IMR-90 (cell line): ENCODE measurements around the gene NOS2. TPM values are rescaled to one million over a fixed set of nuclear protein-coding genes. Genes with fewer than 3 reads are reported as not detected.

Source experiments
- ATAC-seq: fragments of 200-7000 bp; cut with Tn5 transposase; 2 replicates; pipeline ENCODE4 v1.9.1; 2020; ENCODE audit warnings: low read depth, mild to moderate bottlenecking, moderate library complexity
- BruUV-seq: library from RNA; stranded (reverse); fragments of 400-500 nt; replicated peaks from 2 replicates; lab custom pipeline; 2021; lab: Mats Ljungman, UMichigan
- CTCF ChIA-PET: fragments of 300-600 bp; formaldehyde crosslinking; extraction: SDS; loops from one replicate; lab custom pipeline; 2021; ENCODE audit warnings: antibody characterized with exemption; lab: Yijun Ruan, JAX
- POLR2A ChIA-PET: fragments of 300-600 bp; sonication (Branson Sonifier 250); formaldehyde crosslinking; loops from one replicate; lab custom pipeline; 2022; ENCODE audit warnings: antibody characterized with exemption; ENCODE audit not compliant: unreplicated experiment; lab: Charles Lee
- DNase-seq: peaks from one replicate; pipeline ENCODE4 v3.0.0; 2013
- H2AFZ ChIP-seq: replicated peaks from 2 replicates; pipeline ENCODE3; 2013; ENCODE audit warnings: low read length, mild to moderate bottlenecking; ENCODE audit not compliant: poor library complexity
- H2AK5ac ChIP-seq: 2 replicates; pipeline ENCODE4 v1.6.1; 2013; ENCODE audit warnings: low read depth, low read length, inconsistent platforms
- H2AK9ac ChIP-seq: replicated peaks from 2 replicates; pipeline ENCODE3; 2013; ENCODE audit warnings: mild to moderate bottlenecking, low read depth, low read length, moderate library complexity; ENCODE audit not compliant: poor library complexity
- H2BK120ac ChIP-seq: 2 replicates; pipeline ENCODE4 v1.6.1; 2013; ENCODE audit warnings: low read depth, low read length, inconsistent platforms
- H2BK15ac ChIP-seq: 3 replicates; pipeline ENCODE4 v1.6.1; 2013; ENCODE audit warnings: low read depth, low read length, inconsistent platforms
- H2BK20ac ChIP-seq: 2 replicates; pipeline ENCODE4 v1.6.1; 2013; ENCODE audit warnings: low read depth, mild to moderate bottlenecking, inconsistent platforms, low read length, moderate library complexity
- H2BK5ac ChIP-seq: 2 replicates; pipeline ENCODE4 v1.6.1; 2013; ENCODE audit warnings: mild to moderate bottlenecking, low read depth, low read length, inconsistent platforms; ENCODE audit not compliant: poor library complexity, severe bottlenecking
- H3K14ac ChIP-seq: replicated peaks from 2 replicates; pipeline ENCODE4 v1.6.1; 2013; ENCODE audit warnings: low read depth, low read length, inconsistent platforms
- H3K18ac ChIP-seq: 2 replicates; pipeline ENCODE4 v1.6.1; 2013; ENCODE audit warnings: low read depth, low read length, control low read depth
- H3K23ac ChIP-seq: 2 replicates; pipeline ENCODE4 v1.6.1; 2013; ENCODE audit warnings: low read depth, low read length, inconsistent platforms
- H3K27ac ChIP-seq: 2 replicates; pipeline ENCODE4 v1.5.1; 2013; ENCODE audit warnings: mild to moderate bottlenecking, control low read depth, low read length; ENCODE audit not compliant: insufficient read depth
- H3K27me3 ChIP-seq: 2 replicates; pipeline ENCODE4 v1.6.1; 2013; ENCODE audit warnings: low read length; ENCODE audit not compliant: control insufficient read depth, insufficient read depth
- H3K36me3 ChIP-seq: 2 replicates; pipeline ENCODE4 v1.6.1; 2013; ENCODE audit warnings: low read length, mixed read lengths; ENCODE audit not compliant: control insufficient read depth, insufficient read depth
- H3K4ac ChIP-seq: 2 replicates; pipeline ENCODE4 v1.6.1; 2013; ENCODE audit warnings: low read depth, low read length, inconsistent platforms
- H3K4me1 ChIP-seq: 2 replicates; pipeline ENCODE4 v1.6.1; 2013; ENCODE audit warnings: low read length, mixed read lengths; ENCODE audit not compliant: control insufficient read depth, insufficient read depth
- H3K4me2 ChIP-seq: 2 replicates; pipeline ENCODE4 v1.6.1; 2013; ENCODE audit warnings: low read depth, mild to moderate bottlenecking, control low read depth, low read length, moderate library complexity
- H3K4me3 ChIP-seq: 2 replicates; pipeline ENCODE4 v1.5.1; 2013; ENCODE audit warnings: low read depth, mild to moderate bottlenecking, control low read depth, low read length, moderate library complexity; ENCODE audit not compliant: insufficient read depth
- H3K56ac ChIP-seq: 2 replicates; pipeline ENCODE4 v1.6.1; 2013; ENCODE audit warnings: low read length, inconsistent platforms; ENCODE audit not compliant: insufficient read depth; ENCODE audit errors: extremely low read depth
- H3K79me1 ChIP-seq, 2 experiments: 2 replicates each; pipeline ENCODE4 v1.6.1; 2013; ENCODE audit warnings: low read length in 2 of 2, inconsistent platforms in 1 of 2, low read depth in 1 of 2
- H3K9ac ChIP-seq: 2 replicates; pipeline ENCODE4 v1.6.1; 2013; ENCODE audit warnings: low read depth, low read length, control low read depth
- H3K9me1 ChIP-seq: 2 replicates; pipeline ENCODE4 v1.6.1; 2013; ENCODE audit warnings: low read length, inconsistent platforms; ENCODE audit not compliant: insufficient read depth
- H3K9me3 ChIP-seq: 2 replicates; pipeline ENCODE4 v1.6.1; 2013; ENCODE audit warnings: low read length; ENCODE audit not compliant: control insufficient read depth, insufficient read depth
- H4K20me1 ChIP-seq: 2 replicates; pipeline ENCODE4 v1.6.1; 2013; ENCODE audit warnings: low read length, inconsistent platforms; ENCODE audit not compliant: insufficient read depth
- H4K5ac ChIP-seq: 2 replicates; pipeline ENCODE4 v1.6.1; 2013; ENCODE audit warnings: mild to moderate bottlenecking, low read depth, low read length, control low read depth
- H4K8ac ChIP-seq, 2 experiments: 2 replicates each; pipeline ENCODE4 v1.6.1; 2013; ENCODE audit warnings: low read depth in 2 of 2, low read length in 2 of 2, control low read depth in 1 of 2, inconsistent platforms in 1 of 2
- H4K91ac ChIP-seq: 2 replicates; pipeline ENCODE4 v1.6.1; 2013; ENCODE audit warnings: low read depth, low read length, inconsistent platforms; ENCODE audit not compliant: insufficient read depth
- MAFK ChIP-seq: IDR thresholded peaks from 2 replicates; pipeline ENCODE4 v1.6.1; 2012; ENCODE audit warnings: low read depth, low read length, improper control_type of control experiment
- MXI1 ChIP-seq: IDR thresholded peaks from 2 replicates; pipeline ENCODE4 v1.6.1; 2012; ENCODE audit warnings: low read depth, mild to moderate bottlenecking, low read length, moderate library complexity, borderline replicate concordance
- WGBS, 2 experiments: methylation state at CpG; one replicate each; pipeline versions ENCODE4 v1.1.5 to v1.1.7; 2013; ENCODE audit warnings: missing lambda C conversion rate in 2 of 2; ENCODE audit not compliant: insufficient read length in 1 of 2; ENCODE audit errors: extremely low coverage in 2 of 2; 5-methylcytosine and 5-hydroxymethylcytosine counted together
- dilution Hi-C: fragments of 300-500 bp; cut with HindIII; formaldehyde crosslinking; loops from one replicate; pipeline ENCODE4 v1.14.3; 2018; ENCODE audit warnings: low sequenced_read_pairs; ENCODE audit not compliant: unreplicated experiment
- in situ Hi-C: fragments of 300-500 bp; cut with MboI; formaldehyde crosslinking; loops from 3 replicates; pipeline ENCODE4 v1.14.3; 2019; ENCODE audit warnings: low sequenced_read_pairs, inconsistent platforms, mixed read lengths
- intact Hi-C: fragments of 100-400 bp; cut with micrococcal nuclease; formaldehyde crosslinking; loops from 2 replicates; pipeline ENCODE4 v1.10.0; 2022
- polyA plus RNA-seq, 3 experiments: library from polyadenylated mRNA; depleted of rRNA; stranded (reverse); fragments of >200 nt; gene quantifications; 2 replicates each; pipeline ENCODE4 v1.2.3, GENCODE V29; 2012; ENCODE audit warnings: low replicate concordance in 1 of 3
- total RNA-seq: library from RNA; depleted of rRNA; stranded (reverse); fragments of >200 nt; gene quantifications from 2 replicates; pipeline ENCODE4 v1.2.3, GENCODE V29; 2012

The NOS2 gene
- total and polyA plus RNA-seq, 2 of the 4 experiments (the other 2 are of a cell fraction), result under 0.01 TPM; not detected in 1

- Histone ChIP-seq H2BK120ac (no peak overlapping the region), H3K9ac (no peak overlapping the region), H2BK15ac (no peak overlapping the region), H3K18ac (no peak overlapping the region), H2BK5ac (no peak overlapping the region), H3K56ac (no peak overlapping the region), H3K4me3 (no peak overlapping the region), H2BK20ac (no peak overlapping the region), H4K91ac (no peak overlapping the region), H3K9me3 (no peaks in the 10 kb centered on the region), H2AFZ (no peak overlapping the region), H4K5ac (no peak overlapping the region), H2AK5ac (no peak overlapping the region), H3K4ac (no peak overlapping the region), H3K79me1 (no peaks in the 10 kb centered on the region), H3K4me1 (no peaks in the 10 kb centered on the region), H2AK9ac (no peak overlapping the region), H3K4me2 (no peak overlapping the region), H4K8ac (no peak overlapping the region), H3K23ac (no peak overlapping the region), H3K27ac (no peak overlapping the region), H3K27me3 (peaks cover 56% of the 10 kb centered on the region), H3K9me1 (no peaks in the 10 kb centered on the region), H3K14ac (no peak overlapping the region), H4K20me1 (no peaks in the 10 kb centered on the region), H3K36me3 (no peaks in the 10 kb centered on the region)
- no CpG with 5 or more reads among the region's 9 CpGs for WGBS, 2 experiments
- no TSS peak for BruUV-seq
- ChIA-PET POLR2A (no interaction called here), CTCF (interaction anchor here (1.4 kb wide), 1 partner anchor 8 kb away, joined by 5 read pairs; no protein-coding TSS in a partner anchor)
- dilution Hi-C loops (no loop called here), intact Hi-C loops (no loop called here), in situ Hi-C loops (no loop called here)
- DNase-seq (no peak), ATAC-seq (no peak)
- TF ChIP-seq MXI1 (no peak), MAFK (no peak)
Measured at GRCh38 chr17:27797390-27798091, 2.8 kb downstream of the NOS2 start.
